A549 (cell line): ENCODE data around the gene TFRC.

Experiments
- SREBF2 ChIP-seq: fragments of 450-650 bp; IDR thresholded peaks from 2 replicates; pipeline ENCODE4 v1.6.1; 2014; ENCODE audit warnings: mild to moderate bottlenecking, moderate library complexity
- ZSCAN20 ChIP-seq: fragments of 250-450 bp; sonication (Bioruptor Pico); IDR thresholded peaks from 2 replicates; pipeline ENCODE4 v1.8.0; 2022; ENCODE audit warnings: mild to moderate bottlenecking, moderate library complexity
- TF ChIP-seq, protein P1 (sequence below): fragments of 200-600 bp; sonication (generic); IDR thresholded peaks from 2 replicates; pipeline ENCODE4 v1.6.1; 2016; ENCODE audit warnings: antibody characterized with exemption, mild to moderate bottlenecking, moderate library complexity
- TF ChIP-seq, protein P2 (sequence below): fragments of >200 bp; sonication (Bioruptor Twin); formaldehyde crosslinking; IDR thresholded peaks from 3 replicates; pipeline ENCODE4 v1.5.1; 2016

DNA sequence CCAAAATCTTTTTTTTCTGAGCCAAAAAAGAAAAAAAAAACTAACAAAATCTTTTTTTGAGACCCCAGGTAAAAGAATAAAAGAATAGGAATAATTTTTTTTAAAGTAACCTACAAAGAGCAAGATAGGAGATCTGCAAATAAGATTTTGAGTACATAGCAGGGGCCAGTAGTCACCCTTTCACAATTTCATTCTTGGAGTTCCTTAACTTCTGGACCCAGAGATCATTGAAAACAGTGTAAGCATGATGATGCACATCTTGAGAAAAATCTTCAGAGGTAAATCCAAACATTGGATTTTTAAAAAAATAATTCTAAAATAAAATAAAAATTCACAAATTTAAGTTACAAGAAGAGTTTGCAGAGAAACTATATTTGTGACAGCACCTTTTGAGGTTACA lies 18.8 kb downstream of the TFRC start:
- TF ChIP-seq, protein P1, sequence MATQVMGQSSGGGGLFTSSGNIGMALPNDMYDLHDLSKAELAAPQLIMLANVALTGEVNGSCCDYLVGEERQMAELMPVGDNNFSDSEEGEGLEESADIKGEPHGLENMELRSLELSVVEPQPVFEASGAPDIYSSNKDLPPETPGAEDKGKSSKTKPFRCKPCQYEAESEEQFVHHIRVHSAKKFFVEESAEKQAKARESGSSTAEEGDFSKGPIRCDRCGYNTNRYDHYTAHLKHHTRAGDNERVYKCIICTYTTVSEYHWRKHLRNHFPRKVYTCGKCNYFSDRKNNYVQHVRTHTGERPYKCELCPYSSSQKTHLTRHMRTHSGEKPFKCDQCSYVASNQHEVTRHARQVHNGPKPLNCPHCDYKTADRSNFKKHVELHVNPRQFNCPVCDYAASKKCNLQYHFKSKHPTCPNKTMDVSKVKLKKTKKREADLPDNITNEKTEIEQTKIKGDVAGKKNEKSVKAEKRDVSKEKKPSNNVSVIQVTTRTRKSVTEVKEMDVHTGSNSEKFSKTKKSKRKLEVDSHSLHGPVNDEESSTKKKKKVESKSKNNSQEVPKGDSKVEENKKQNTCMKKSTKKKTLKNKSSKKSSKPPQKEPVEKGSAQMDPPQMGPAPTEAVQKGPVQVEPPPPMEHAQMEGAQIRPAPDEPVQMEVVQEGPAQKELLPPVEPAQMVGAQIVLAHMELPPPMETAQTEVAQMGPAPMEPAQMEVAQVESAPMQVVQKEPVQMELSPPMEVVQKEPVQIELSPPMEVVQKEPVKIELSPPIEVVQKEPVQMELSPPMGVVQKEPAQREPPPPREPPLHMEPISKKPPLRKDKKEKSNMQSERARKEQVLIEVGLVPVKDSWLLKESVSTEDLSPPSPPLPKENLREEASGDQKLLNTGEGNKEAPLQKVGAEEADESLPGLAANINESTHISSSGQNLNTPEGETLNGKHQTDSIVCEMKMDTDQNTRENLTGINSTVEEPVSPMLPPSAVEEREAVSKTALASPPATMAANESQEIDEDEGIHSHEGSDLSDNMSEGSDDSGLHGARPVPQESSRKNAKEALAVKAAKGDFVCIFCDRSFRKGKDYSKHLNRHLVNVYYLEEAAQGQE: no peak
- TF ChIP-seq SREBF2 (no peak), ZSCAN20 (CRISPR knock-in tag) (no peak)
- TF ChIP-seq, protein P2, sequence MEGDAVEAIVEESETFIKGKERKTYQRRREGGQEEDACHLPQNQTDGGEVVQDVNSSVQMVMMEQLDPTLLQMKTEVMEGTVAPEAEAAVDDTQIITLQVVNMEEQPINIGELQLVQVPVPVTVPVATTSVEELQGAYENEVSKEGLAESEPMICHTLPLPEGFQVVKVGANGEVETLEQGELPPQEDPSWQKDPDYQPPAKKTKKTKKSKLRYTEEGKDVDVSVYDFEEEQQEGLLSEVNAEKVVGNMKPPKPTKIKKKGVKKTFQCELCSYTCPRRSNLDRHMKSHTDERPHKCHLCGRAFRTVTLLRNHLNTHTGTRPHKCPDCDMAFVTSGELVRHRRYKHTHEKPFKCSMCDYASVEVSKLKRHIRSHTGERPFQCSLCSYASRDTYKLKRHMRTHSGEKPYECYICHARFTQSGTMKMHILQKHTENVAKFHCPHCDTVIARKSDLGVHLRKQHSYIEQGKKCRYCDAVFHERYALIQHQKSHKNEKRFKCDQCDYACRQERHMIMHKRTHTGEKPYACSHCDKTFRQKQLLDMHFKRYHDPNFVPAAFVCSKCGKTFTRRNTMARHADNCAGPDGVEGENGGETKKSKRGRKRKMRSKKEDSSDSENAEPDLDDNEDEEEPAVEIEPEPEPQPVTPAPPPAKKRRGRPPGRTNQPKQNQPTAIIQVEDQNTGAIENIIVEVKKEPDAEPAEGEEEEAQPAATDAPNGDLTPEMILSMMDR: no peak
